K562 (cell line): ENCODE data around the gene SYCN. TPM values are rescaled to one million over a fixed set of nuclear protein-coding genes. Genes with fewer than 3 reads are reported as not detected.
A peak's percentile ranks its signal among the peaks of the same experiment; 100 is the strongest.

ENCODE experiments used
- ATAC-seq: fragments of 200-7000 bp; cut with Tn5 transposase; 3 replicates; pipeline ENCODE4 v1.9.1; 2020; ENCODE audit warnings: moderate library complexity
- BruUV-seq: library from RNA; stranded (reverse); fragments of 400-500 nt; replicated peaks from 2 replicates; lab custom pipeline; 2021; lab: Mats Ljungman, UMichigan
- CTCF ChIA-PET: fragments of 300-600 bp; formaldehyde crosslinking; extraction: SDS; loops from one replicate; lab custom pipeline; 2021; ENCODE audit warnings: low intra/inter-chr PET ratio; lab: Yijun Ruan, JAX
- POLR2A ChIA-PET: fragments of 300-600, 350-650 bp; sonication (Branson Sonifier 250); formaldehyde crosslinking; extraction: SDS; loops from one replicate; lab custom pipeline; 2021; ENCODE audit warnings: antibody characterized with exemption, inconsistent platforms; lab: Yijun Ruan, JAX
- DNase-seq, 4 experiments: peaks; one replicate each; pipeline versions ENCODE4 v3.0.0 to v3.0.0-alpha.2; 2011 to 2018; ENCODE audit warnings: low spot score in 3 of 4, mixed read lengths in 3 of 4; ENCODE audit errors: extremely low read depth in 1 of 4
- FAIRE-seq: peaks from 2 replicates; lab custom pipeline; 2011; peaks lifted over from hg19 to GRCh38; lab: Jason Lieb, UNC
- H2AFZ ChIP-seq: 2 replicates; pipeline ENCODE4 v1.6.0; 2011; ENCODE audit warnings: low read depth, low read length, control low read depth, inconsistent platforms
- H3K27ac ChIP-seq: fragments of 200-600 bp; 3 replicates; pipeline ENCODE4 v1.8.0; 2011; ENCODE audit warnings: low read depth, mild to moderate bottlenecking, control low read depth, inconsistent platforms, low read length, moderate library complexity, mixed read lengths; ENCODE audit errors: extremely low read depth
- H3K27me3 ChIP-seq, 2 experiments: fragments of 300-600 bp in 1 of 2; 2 replicates in 1 of 2; 3 replicates in 1 of 2; pipeline versions ENCODE4 v1.6.0 to v1.8.0; 2011; ENCODE audit warnings: inconsistent platforms in 2 of 2, low read length in 2 of 2, mild to moderate bottlenecking in 1 of 2, mixed read lengths in 1 of 2, moderate library complexity in 1 of 2; ENCODE audit not compliant: control insufficient read depth in 2 of 2, insufficient read depth in 2 of 2
- H3K36me3 ChIP-seq: fragments of 300-600 bp; 3 replicates; pipeline ENCODE4 v1.8.0; 2011; ENCODE audit warnings: mild to moderate bottlenecking, low read length, inconsistent platforms; ENCODE audit not compliant: control insufficient read depth, insufficient read depth
- H3K4me1 ChIP-seq, 2 experiments: fragments of 200-600 bp in 1 of 2; replicated peaks in 1 of 2; 2 replicates in 1 of 2; 3 replicates in 1 of 2; pipeline versions ENCODE4 v1.5.1 to v1.8.0; 2011; ENCODE audit warnings: inconsistent platforms in 2 of 2, low read length in 2 of 2, mild to moderate bottlenecking in 1 of 2, mixed read lengths in 1 of 2, moderate library complexity in 1 of 2; ENCODE audit not compliant: control insufficient read depth in 2 of 2, insufficient read depth in 2 of 2
- H3K4me2 ChIP-seq: 2 replicates; pipeline ENCODE4 v1.6.1; 2011; ENCODE audit warnings: low read length, control low read depth, inconsistent platforms, mixed read lengths; ENCODE audit not compliant: insufficient read depth
- H3K4me3 ChIP-seq: fragments of 200-600 bp; sonication (generic), shearing (Covaris generic); 2 replicates; pipeline ENCODE4 v1.5.1; 2016; ENCODE audit warnings: control low read depth, inconsistent platforms
- H3K79me2 ChIP-seq: fragments of 200-600 bp; 3 replicates; pipeline ENCODE4 v1.8.0; 2011; ENCODE audit warnings: low read length, inconsistent platforms; ENCODE audit not compliant: control insufficient read depth, insufficient read depth
- H3K9ac ChIP-seq, 2 experiments: 2 replicates each; pipeline versions ENCODE4 v1.6.0 to v1.6.1; 2011; ENCODE audit warnings: low read depth in 2 of 2, low read length in 2 of 2, control low read depth in 1 of 2, inconsistent platforms in 1 of 2, mild to moderate bottlenecking in 1 of 2, mixed read lengths in 1 of 2; ENCODE audit not compliant: insufficient read depth in 1 of 2
- H3K9me1 ChIP-seq: one replicate; pipeline ENCODE4 v1.6.0; 2011; ENCODE audit warnings: inconsistent platforms, mild to moderate bottlenecking, low read length, moderate library complexity; ENCODE audit not compliant: control insufficient read depth, insufficient read depth
- H3K9me3 ChIP-seq: replicated peaks from 2 replicates; pipeline ENCODE4 v1.5.1; 2011; ENCODE audit warnings: low read depth, low read length, inconsistent platforms; ENCODE audit not compliant: control insufficient read depth, insufficient read depth
- H4K20me1 ChIP-seq: replicated peaks from 2 replicates; pipeline ENCODE4 v1.6.1; 2011; ENCODE audit warnings: low read length, inconsistent platforms, mixed read lengths; ENCODE audit not compliant: control insufficient read depth, insufficient read depth
- BCLAF1 ChIP-seq, 2 experiments: fragments of 450-650 bp in 1 of 2; IDR thresholded peaks; 2 replicates each; pipeline ENCODE4 v1.6.1; 2011 to 2017; ENCODE audit warnings: low read depth in 2 of 2, antibody characterized with exemption in 1 of 2, borderline replicate concordance in 1 of 2, low read length in 1 of 2, mild to moderate bottlenecking in 1 of 2, mixed read lengths in 1 of 2; ENCODE audit not compliant: control insufficient read depth in 1 of 2
- CBX5 ChIP-seq: IDR thresholded peaks from 2 replicates; pipeline ENCODE4 v1.6.1; 2014; ENCODE audit warnings: low read depth, borderline replicate concordance
- CEBPZ ChIP-seq: fragments of 150-350 bp; IDR thresholded peaks from 2 replicates; pipeline ENCODE4 v1.6.1; 2014; ENCODE audit warnings: low read depth, mild to moderate bottlenecking, low read length, borderline replicate concordance
- CREM ChIP-seq: IDR thresholded peaks from 2 replicates; pipeline ENCODE4 v1.6.1; 2014; ENCODE audit warnings: antibody characterized with exemption, low read depth
- GTF2E2 ChIP-seq: fragments of 200-800 bp; sonication (Bioruptor generic); IDR thresholded peaks from 2 replicates; pipeline ENCODE4 v1.6.1; 2016; ENCODE audit warnings: missing genetic modification characterization, missing compliant biosample characterization
- HNRNPUL1 ChIP-seq: fragments of 200-400 bp; formaldehyde crosslinking; IDR thresholded peaks from 2 replicates; pipeline ENCODE4 v1.6.1; 2017; ENCODE audit warnings: low read length
- MIER1 ChIP-seq: fragments of 450-650 bp; IDR thresholded peaks from 2 replicates; pipeline ENCODE4 v1.6.1; 2016; ENCODE audit warnings: antibody characterized with exemption, mild to moderate bottlenecking, low read depth
- NFIC ChIP-seq: fragments of 450-650 bp; IDR thresholded peaks from 2 replicates; pipeline ENCODE4 v1.6.1; 2017; ENCODE audit warnings: mild to moderate bottlenecking, inconsistent platforms
- NR1H2 ChIP-seq: sonication (generic); formaldehyde crosslinking; IDR thresholded peaks from 2 replicates; pipeline ENCODE4 v1.4.0; 2020; ENCODE audit warnings: mild to moderate bottlenecking, missing genetic modification reagents
- SMARCA4 ChIP-seq: fragments of 450-650 bp; IDR thresholded peaks from 2 replicates; pipeline ENCODE4 v1.6.1; 2016
- TAF7 ChIP-seq: fragments of 450-650 bp; IDR thresholded peaks from 2 replicates; pipeline ENCODE4 v1.6.1; 2016; ENCODE audit warnings: missing genetic modification characterization, missing compliant biosample characterization
- ZNF121 ChIP-seq: sonication (generic); formaldehyde crosslinking; conservative IDR thresholded peaks from 2 replicates; pipeline ENCODE4 v1.8.0; 2022; ENCODE audit warnings: missing genetic modification reagents
- WGBS: fragments of 100-300 bp; shearing (Covaris generic); methylation state at CpG from one replicate; pipeline ENCODE4 v1.1.6; 2016; ENCODE audit warnings: low coverage, mixed read lengths; ENCODE audit not compliant: insufficient coverage; ENCODE audit errors: missing lambda C conversion rate; 5-methylcytosine and 5-hydroxymethylcytosine counted together
- in situ Hi-C: fragments of 300-500 bp; cut with MboI; formaldehyde crosslinking; loops from 4 replicates; pipeline ENCODE4 v1.15.0; 2018; ENCODE audit warnings: inconsistent platforms, mixed read lengths
- intact Hi-C: fragments of 100-400 bp; cut with micrococcal nuclease; formaldehyde crosslinking; loops from 2 replicates; pipeline ENCODE4 v1.14.2; 2022
- polyA plus RNA-seq, 8 experiments: library from polyadenylated mRNA; depleted of rRNA in 4 of 8; stranded (reverse) in 5 of 8; unstranded in 3 of 8; fragments of >200 nt; fragmentation: Nextera tagmentation in 2 of 8; fragmentation: Illumina TruSeq in 1 of 8; extraction: Ambion mirVana in 2 of 8; extraction: Trizol in 1 of 8; gene quantifications; 2 replicates each; pipeline versions ENCODE4 v1.2.1 to v1.2.3, GENCODE V29; 2011 to 2014; ENCODE audit warnings: inconsistent platforms in 1 of 8, missing spikeins in 1 of 8
- total RNA-seq, 7 experiments: library from RNA; depleted of rRNA in 6 of 7; stranded (reverse); fragments of >200 nt in 6 of 7; fragmentation: Illumina TruSeq in 2 of 7; extraction: Trizol in 2 of 7; gene quantifications; 2 replicates each; pipeline versions ENCODE4 v1.2.1 to v1.2.3, GENCODE V29; 2011 to 2021; ENCODE audit warnings: low replicate concordance in 1 of 7
- TF ChIP-seq, protein P1 (sequence below): fragments of 450-650 bp; formaldehyde crosslinking; conservative IDR thresholded peaks from 2 replicates; pipeline ENCODE4 v1.4.0; 2022; ENCODE audit warnings: mild to moderate bottlenecking, missing genetic modification characterization

SYCN gene
- total and polyA plus RNA-seq, 9 of the 15 experiments (the other 6 are each of a cell fraction or from before 2014, with no cell fraction given), result not detected

- Histone ChIP-seq H3K9ac (peak overlapping the region in 1 of 2 experiments; percentile 35; a peak in 1 of 4 replicates), H4K20me1 (no peaks in the 10 kb centered on the region), H3K4me3 (no peak overlapping the region), H3K79me2 (no peaks in the 10 kb centered on the region), H3K4me1 (no peaks in the 10 kb centered on the region; a peak in 1 of 5 replicates), H2AFZ (no peak overlapping the region), H3K9me3 (peaks cover 3% of the 10 kb centered on the region), H3K27me3 (peaks cover 0 to 18% of the 10 kb centered on the region in 2 experiments; a peak in 3 of 5 replicates), H3K9me1 (no peaks in the 10 kb centered on the region), H3K27ac (no peak overlapping the region), H3K36me3 (no peaks in the 10 kb centered on the region), H3K4me2 (no peak overlapping the region)
- 38% methylated on average over 14 of the region's 15 CpGs for WGBS
- intact Hi-C loops, result no loop called here
- ChIA-PET POLR2A (interaction anchor here (0.6 kb wide), 1 partner anchor 49 kb away, joined by 4 read pairs; no protein-coding TSS in a partner anchor), CTCF (no interaction called here)
- in situ Hi-C loops, result no loop called here
- DNase-seq (no peak), FAIRE-seq (no peak), ATAC-seq (no peak)
- no TSS peak for BruUV-seq
- TF ChIP-seq SMARCA4 (no peak), CBX5 (no peak), NR1H2 (CRISPR knock-in tag) (no peak), BCLAF1 (IDR thresholded peaks at IDR 0.05; ENCODE audit: borderline replicate concordance in 1 of 2, control insufficient read depth in 1 of 2, low read depth in 2 of 2, low read length in 1 of 2) (no peak), MIER1 (no peak), NFIC (peak; percentile 54), ZNF121 (peak; percentile 69), CREM (no peak), TAF7 (no peak), HNRNPUL1 (no peak), GTF2E2 (tag) (no peak), CEBPZ (no peak)
- TF ChIP-seq, protein P1, sequence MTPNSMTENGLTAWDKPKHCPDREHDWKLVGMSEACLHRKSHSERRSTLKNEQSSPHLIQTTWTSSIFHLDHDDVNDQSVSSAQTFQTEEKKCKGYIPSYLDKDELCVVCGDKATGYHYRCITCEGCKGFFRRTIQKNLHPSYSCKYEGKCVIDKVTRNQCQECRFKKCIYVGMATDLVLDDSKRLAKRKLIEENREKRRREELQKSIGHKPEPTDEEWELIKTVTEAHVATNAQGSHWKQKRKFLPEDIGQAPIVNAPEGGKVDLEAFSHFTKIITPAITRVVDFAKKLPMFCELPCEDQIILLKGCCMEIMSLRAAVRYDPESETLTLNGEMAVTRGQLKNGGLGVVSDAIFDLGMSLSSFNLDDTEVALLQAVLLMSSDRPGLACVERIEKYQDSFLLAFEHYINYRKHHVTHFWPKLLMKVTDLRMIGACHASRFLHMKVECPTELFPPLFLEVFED (CRISPR knock-in tag), result no peak
Observed at GRCh38 chr19:39218230-39219007, 14.4 kb upstream of the SYCN start.
